ENCODE data around the gene TRIM5. TPM values are rescaled to one million over a fixed set of nuclear protein-coding genes. Genes with fewer than 3 reads are reported as not detected.
"Not testable (repeated sequence)": the region's sequence is repeated elsewhere in the genome, so short reads cannot be mapped to it uniquely, and the experiment has no call there.

TRIM5 gene
- total RNA-seq, 6 experiments from 2014 or later: 15.3 to 19.2 (median 18.2) TPM

DNA sequence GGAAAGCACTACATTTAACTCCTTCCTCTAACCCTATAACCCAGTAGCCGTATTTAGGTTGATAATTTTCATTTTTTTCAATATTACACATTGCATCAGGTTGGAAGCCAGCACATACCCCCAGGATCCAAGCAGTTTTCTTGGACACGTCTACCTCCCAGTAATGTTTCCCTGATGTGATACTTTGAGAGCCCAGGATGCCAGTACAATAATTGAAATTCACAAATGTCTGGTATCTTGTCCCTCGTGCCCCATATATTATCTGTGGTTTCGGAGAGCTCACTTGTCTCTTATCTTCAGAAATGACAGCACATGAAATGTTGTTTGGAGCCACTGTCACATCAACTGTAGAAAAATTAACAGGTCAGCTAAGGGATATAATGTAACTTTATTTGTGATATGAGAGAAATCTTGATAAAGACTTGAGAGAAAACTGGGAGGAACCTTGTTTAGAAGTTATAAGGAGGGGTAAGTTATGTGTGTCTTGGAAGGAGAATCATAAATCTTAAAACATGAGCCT is 19.8 kb downstream of the TRIM5 start:
- H3K36me3 ChIP-seq: peaks cover 0 to 54% (median 13%) of the 10 kb centered on the region in 4 donors
- no peaks in the 10 kb centered on the region for H3K4me1 ChIP-seq
- intact Hi-C loops (cut with DNase I): no loop called here

DNA sequence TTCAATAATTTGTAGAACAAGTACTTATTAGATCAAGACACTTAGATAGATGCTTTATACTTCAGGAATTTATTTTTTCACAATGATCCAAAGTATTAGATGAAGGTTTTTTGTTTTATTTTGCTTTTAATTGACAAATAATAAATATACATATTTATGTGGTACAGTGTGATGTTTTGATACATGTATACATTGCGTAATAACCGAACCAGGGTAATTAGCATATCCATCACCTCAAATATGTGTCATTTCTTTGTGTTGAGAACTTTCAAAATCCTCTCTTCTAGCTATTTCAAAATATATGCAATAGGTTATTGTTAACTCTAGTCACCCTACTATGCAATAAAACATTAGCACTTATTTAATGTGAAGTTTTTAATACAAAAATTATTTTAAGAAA is 21.4 kb downstream of the TRIM5 start:
- no peak for ATAC-seq
- Histone ChIP-seq H3K27ac (no peak overlapping the region), H3K36me3 (peaks cover 0 to 39% (median 12%) of the 10 kb centered on the region in 4 donors), H3K4me3 (no peak overlapping the region), H3K9me3 (no peaks in the 10 kb centered on the region), H3K4me1 (no peaks in the 10 kb centered on the region), H3K27me3 (no peaks in the 10 kb centered on the region)
- 73% methylated on average over 2 of the region's 2 CpGs for WGBS (ENCODE audit: insufficient coverage, low coverage, low lambda C conversion rate, missing lambda C conversion rate)
- no peak for DNase-seq
- no peak for TF ChIP-seq POLR2A (IDR thresholded peaks at IDR 0.05)
- TF ChIP-seq, protein P1, sequence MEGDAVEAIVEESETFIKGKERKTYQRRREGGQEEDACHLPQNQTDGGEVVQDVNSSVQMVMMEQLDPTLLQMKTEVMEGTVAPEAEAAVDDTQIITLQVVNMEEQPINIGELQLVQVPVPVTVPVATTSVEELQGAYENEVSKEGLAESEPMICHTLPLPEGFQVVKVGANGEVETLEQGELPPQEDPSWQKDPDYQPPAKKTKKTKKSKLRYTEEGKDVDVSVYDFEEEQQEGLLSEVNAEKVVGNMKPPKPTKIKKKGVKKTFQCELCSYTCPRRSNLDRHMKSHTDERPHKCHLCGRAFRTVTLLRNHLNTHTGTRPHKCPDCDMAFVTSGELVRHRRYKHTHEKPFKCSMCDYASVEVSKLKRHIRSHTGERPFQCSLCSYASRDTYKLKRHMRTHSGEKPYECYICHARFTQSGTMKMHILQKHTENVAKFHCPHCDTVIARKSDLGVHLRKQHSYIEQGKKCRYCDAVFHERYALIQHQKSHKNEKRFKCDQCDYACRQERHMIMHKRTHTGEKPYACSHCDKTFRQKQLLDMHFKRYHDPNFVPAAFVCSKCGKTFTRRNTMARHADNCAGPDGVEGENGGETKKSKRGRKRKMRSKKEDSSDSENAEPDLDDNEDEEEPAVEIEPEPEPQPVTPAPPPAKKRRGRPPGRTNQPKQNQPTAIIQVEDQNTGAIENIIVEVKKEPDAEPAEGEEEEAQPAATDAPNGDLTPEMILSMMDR (IDR thresholded peaks at IDR 0.05): no peak
- intact Hi-C loops (cut with DNase I): no loop called here

More for the DNA sequence above, 19.8 kb downstream of the TRIM5 start:
- 97% methylated on average over 3 of the region's 4 CpGs for WGBS (ENCODE audit: insufficient coverage, low coverage, low lambda C conversion rate, missing lambda C conversion rate)
- TF ChIP-seq, protein P1 (IDR thresholded peaks at IDR 0.05): no peak
- TF ChIP-seq POLR2A (IDR thresholded peaks at IDR 0.05): no peak
- ATAC-seq (no peak), DNase-seq (no peak)
- H3K4me3 ChIP-seq: no peak overlapping the region
- H3K27ac ChIP-seq: no peak overlapping the region
- H3K9me3 ChIP-seq: no peaks in the 10 kb centered on the region
- no peaks in the 10 kb centered on the region for H3K27me3 ChIP-seq

DNA sequence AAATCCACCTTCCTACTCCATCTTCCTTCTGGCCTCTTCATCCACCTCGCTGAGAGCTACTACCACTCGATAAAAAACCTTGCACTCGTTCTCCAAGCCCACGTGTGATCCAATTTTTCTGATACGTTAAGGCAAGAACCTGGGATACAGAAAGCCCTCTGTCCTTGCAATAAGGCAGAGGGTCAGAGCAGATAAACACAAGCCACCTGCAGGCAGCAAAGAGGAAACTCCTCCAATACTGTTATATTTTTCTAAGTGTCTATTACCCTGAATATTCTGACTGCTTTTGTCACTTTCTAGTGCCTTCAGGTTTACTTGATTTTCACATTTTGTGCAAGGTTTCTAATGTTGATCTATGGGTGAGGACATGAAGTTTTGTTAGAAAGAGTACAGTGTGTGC is 26.6 kb downstream of the TRIM5 start:
- no peaks in the 10 kb centered on the region for H3K9me3 ChIP-seq
- TF ChIP-seq POLR2A (IDR thresholded peaks at IDR 0.05): no peak
- TF ChIP-seq, protein P1 (IDR thresholded peaks at IDR 0.05): no peak
- WGBS (ENCODE audit: insufficient coverage, low coverage, low lambda C conversion rate, missing lambda C conversion rate): 93% methylated on average over 5 of the region's 5 CpGs
- no peak for ATAC-seq
- no peaks in the 10 kb centered on the region for H3K27me3 ChIP-seq
- no peak for DNase-seq
- no peaks in the 10 kb centered on the region for H3K36me3 ChIP-seq
- H3K4me3 ChIP-seq: no peak overlapping the region
- intact Hi-C loops (cut with DNase I): no loop called here
- H3K4me1 ChIP-seq: no peaks in the 10 kb centered on the region
- H3K27ac ChIP-seq: no peak overlapping the region

DNA sequence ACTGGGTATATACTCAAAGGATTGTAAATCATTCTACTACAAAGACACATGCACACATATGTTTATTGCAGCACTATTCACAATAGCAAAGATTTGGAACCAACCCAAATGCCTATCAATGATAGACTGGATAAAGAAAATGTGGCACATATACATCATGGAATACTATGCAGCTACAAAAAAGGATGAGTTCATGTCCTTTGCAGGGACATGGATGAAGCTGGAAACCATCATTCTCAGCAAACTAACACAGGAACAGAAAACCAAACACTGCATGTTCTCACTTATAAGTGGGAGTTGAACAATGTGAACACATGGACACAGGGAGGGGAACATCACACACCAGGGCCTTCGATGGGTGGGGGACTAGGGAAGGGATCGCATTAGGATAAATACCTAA is 27.9 kb downstream of the TRIM5 start:
- H3K27ac ChIP-seq; intact Hi-C loops (cut with DNase I); DNase-seq; H3K4me1 ChIP-seq; H3K9me3 ChIP-seq; H3K4me3 ChIP-seq; ATAC-seq; H3K27me3 ChIP-seq; H3K36me3 ChIP-seq: not testable (repeated sequence)
- WGBS (ENCODE audit: insufficient coverage, low coverage, low lambda C conversion rate, missing lambda C conversion rate): 100% methylated on average over 2 of the region's 2 CpGs

DNA sequence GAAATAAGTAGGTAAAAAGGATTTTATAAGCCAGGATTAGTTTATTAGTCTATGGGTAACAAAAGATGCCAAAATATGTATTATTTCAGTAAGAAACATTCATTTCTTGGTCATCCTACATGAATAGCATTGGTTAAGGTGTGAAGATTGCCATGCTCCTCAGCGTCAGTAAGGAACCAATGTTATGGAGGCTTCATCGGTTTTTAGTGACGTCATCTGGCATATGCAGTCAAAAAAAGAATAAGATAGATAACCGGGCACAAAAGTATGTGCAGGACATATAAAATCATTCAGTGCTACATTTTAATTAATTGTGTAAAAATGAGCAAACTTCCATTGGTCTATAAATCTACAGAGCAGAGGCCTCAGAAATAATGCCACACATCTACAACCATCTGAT is 29.4 kb downstream of the TRIM5 start:
- no peaks in the 10 kb centered on the region for H3K36me3 ChIP-seq
- no peaks in the 10 kb centered on the region for H3K4me1 ChIP-seq
- H3K4me3 ChIP-seq: no peak overlapping the region
- intact Hi-C loops (cut with DNase I): no loop called here
- TF ChIP-seq POLR2A (IDR thresholded peaks at IDR 0.05): no peak
- TF ChIP-seq, protein P1 (IDR thresholded peaks at IDR 0.05): no peak
- H3K27me3 ChIP-seq: no peaks in the 10 kb centered on the region
- H3K27ac ChIP-seq: no peak overlapping the region
- 92% methylated on average over 4 of the region's 4 CpGs for WGBS (ENCODE audit: insufficient coverage, low coverage, low lambda C conversion rate, missing lambda C conversion rate)
- DNase-seq (no peak), ATAC-seq (no peak)
- H3K9me3 ChIP-seq: no peaks in the 10 kb centered on the region
